GM10847 (cell line): Measurements from ENCODE around the gene GRIP2.

Source experiments
- POLR2A ChIP-seq: IDR thresholded peaks from 2 replicates; pipeline ENCODE4 v1.6.1; 2011; ENCODE audit not compliant: insufficient read length; ENCODE audit errors: extremely low read depth

GRIP2 gene

DNA sequence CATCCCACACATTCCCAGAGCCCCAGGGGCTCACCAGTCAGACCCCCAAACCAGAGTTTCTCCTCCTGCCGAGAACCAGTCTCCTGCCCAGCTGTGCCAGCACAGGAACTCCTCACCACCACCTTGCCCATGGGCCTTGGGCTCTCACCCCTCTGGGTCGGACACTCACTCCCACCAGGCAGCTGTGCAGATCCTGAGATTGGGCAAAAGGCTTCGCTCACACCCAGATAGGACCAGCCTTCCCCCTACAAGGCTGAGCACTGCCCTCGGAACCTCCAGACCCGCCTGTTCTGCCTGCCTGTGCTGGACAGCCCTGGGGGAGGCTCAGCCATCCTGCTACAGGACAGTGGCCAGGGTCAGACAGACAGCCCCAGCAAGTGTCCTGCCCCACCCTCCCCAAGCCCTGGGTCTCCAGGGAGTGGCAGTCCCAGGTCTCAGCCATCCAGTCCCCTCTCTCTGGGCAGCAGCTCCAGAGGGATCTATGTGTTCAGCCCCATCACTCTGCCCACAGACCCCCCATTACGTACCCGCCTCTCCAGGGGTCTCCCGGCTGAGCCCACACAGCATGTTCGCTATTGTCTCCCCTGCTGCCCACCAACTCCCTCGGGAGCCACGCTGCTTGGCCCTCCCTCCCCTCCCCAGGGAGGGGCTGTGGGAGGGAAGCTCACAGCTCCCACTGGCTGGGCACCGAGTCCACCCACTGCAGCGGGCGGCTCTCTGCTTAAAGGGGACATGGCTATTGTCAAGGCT is at the start of gene GRIP2:
Gene GRIP2, minus strand, starts transcription at position 601 of the 750 bp plus-strand sequence. Its CDS starts 34 bp downstream, at position 567.
- TF ChIP-seq POLR2A: no peak

DNA sequence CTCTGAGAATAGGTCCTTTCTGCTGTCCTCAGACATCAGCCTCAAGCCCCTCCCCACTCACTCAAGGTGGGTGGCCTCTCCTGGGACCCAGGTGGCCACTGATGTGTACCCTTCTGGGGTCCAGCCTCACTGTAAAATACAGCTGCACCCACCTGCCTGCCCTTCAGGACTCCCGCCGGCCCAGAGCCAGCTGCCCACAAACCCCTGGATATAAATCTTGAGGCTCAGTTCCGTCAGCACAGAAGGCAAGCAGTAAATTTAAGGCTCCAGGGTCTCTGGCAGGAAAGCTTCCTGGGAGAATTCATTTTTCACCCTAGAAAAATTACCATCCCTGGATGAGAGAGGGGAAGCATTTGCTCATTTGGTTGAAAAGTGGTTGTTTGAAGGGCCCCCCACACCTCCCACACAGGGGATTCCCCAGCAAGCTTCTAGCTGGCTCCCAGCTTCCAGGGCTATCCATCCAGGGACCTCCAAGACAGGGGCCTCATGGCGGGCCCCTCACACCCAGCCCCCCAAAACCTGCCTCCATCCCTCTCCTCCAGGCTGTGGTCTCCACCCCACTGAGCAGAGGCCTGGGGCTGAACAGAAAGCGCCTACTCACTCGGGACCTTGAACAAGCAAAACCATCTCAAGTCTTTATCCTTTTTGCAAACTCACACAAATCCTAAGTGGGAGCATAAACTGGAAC is 48.4 kb upstream of the GRIP2 start:
- TF ChIP-seq POLR2A: no peak

DNA sequence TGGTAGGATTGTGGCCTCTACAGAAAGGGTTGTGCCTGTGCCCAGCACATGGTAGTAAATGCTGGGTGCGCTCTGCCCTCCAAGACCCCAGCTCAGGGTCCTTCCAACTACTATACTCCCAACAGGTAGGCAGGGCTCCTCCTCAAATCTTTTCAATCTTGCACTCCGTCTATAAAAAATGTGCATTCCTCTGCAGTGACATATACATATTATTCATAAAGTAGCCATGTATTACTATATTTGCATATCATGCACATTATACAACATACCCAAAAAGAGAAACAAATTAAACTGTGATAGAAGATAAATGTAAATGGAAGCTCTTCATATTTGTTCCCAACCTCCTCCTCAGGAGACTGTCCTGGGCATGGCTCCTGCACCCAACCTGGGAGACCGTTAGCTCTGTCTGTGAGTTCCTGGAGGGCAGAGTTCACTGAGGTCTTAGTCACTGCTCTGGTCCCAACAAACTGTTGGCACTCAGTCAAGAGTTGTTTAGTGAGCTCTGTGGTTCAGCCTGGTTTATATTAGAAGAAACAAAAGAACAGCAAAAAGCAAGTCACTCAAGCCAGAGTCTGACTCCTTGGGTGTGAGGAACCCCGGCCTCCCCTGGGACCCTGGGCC is 47.7 kb upstream of the GRIP2 start:
- TF ChIP-seq POLR2A: no peak

DNA sequence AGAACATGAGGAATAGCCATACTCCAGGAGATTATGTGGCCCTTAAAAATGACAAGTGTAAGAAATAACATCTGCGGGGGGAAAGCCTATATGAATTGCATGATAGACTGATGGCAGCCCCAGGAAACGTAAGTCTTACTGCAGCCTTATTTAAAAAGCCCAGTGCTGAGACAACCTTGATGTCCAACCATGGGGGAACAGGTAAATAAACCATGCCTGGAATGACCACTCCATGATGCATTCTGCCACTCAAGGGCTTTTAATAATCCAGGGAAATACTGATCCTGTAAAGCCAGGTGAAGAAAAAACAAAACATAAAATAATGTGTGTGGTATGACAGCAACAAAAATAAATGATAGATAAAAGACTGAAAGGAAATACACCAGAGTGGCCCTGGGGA is 46.5 kb upstream of the GRIP2 start:
- TF ChIP-seq POLR2A: no peak

DNA sequence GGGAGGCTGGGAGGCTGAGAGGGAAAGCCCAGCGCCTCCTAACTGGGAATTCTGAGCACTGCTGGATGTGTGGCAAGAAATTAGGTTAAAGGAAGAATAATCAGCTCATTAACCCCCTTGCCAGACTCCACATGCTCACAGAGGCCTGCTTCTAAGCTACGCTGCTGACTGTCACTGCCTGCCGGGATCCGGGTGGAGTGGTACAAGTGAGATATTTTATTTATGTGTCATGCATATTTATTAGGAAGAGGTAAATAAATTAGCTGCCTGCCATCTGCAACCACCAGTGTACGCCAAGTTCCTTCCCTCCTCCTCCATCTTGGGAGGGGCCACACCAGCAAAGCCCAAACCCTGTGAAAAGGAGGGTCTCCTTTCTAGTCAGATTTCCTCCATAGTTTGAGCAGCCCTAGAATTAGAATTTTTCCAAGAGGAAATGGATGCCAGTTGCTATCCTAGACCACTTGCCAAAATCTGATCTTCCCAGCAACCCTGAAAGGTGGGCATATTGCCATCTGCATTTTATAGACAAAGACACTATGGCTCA is 43.5 kb upstream of the GRIP2 start:
- TF ChIP-seq POLR2A: no peak

DNA sequence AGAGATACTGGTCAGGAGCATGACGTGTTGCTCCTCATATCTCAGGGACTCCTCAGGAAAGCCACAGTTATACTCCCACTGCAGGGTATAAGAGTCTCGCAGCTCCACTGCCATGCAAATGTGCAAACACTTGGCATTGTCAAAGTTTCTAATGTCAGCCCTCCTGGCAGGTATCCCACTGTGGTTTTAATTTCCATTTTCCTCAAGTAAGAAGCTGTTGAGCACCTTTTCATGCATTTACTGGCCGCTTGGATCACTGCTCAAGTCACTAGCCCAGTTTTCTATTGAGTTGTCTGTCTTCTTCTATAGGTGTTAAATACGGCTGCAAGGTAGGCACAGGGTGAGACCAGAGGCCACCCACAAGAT is 41.9 kb upstream of the GRIP2 start:
- no peak for TF ChIP-seq POLR2A

GRCh38 chr3:14581334-14582044 is 41.3 kb upstream of the GRIP2 start:
- no peak for TF ChIP-seq POLR2A

DNA sequence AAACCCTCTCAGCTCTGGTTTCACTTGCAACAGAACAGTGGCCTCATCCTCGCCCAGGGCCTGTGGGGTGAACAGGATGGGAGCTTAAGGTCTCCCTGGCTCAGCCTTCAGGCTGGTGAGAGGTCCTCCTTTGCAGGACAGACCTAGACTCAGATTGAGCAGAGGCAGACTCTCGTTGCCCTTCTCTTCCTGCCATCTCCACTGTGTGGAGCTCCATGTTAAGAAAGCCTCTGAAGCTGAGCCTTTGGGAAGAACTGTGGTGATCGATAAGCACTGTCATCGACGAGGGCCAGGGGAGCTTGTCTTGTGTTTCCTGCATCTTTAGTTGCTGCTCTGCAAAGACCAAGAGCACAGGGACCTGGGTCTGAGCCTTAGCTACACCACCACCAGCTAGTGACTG is 37.8 kb upstream of the GRIP2 start:
- no peak for TF ChIP-seq POLR2A

DNA sequence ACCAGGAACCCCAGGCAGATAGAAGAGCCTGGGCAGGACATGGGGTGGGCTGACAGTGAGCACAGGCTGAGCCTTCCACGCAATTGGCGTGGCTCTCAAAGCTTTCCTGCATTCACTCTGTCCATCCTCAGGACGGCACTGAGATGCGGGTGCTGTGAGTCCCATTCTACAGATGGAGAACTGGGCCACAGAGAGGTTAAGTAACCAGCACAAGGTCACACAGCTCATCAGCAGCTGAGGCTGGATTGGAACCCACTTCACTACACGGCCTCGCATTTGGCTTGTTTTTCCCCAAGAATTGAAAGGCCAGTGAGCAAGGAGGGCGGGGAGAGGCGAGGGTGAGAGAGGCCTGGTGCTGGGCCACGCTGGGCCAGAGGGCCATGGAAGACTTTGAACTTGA is 36.0 kb upstream of the GRIP2 start:
- no peak for TF ChIP-seq POLR2A

GRCh38 chr3:14574183-14574582 is 34.0 kb upstream of the GRIP2 start:
- TF ChIP-seq POLR2A: no peak

GRCh38 chr3:14573706-14574105 is 33.6 kb upstream of the GRIP2 start:
- TF ChIP-seq POLR2A: no peak

DNA sequence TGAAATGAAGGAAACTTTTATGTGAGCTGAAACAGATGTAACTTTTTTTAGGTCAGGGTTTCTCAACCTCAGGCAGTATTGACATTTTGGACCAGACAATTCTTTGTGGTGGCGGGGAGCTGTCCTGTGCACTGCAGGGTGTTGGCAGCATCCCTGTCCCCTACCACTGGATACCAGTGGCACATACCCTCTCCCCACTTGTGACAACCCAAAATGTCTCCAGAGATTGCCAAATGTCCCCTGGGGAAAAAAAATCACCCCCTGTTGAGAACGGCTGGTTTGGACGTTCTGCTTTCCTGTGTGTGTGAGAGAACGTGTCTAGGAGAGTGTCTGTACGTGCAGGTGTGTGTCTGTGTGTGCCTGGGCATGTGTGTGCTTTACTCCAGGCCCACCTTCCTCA is 30.7 kb upstream of the GRIP2 start:
- no peak for TF ChIP-seq POLR2A

GRCh38 chr3:14570089-14570488 is 29.9 kb upstream of the GRIP2 start:
- TF ChIP-seq POLR2A: no peak

DNA sequence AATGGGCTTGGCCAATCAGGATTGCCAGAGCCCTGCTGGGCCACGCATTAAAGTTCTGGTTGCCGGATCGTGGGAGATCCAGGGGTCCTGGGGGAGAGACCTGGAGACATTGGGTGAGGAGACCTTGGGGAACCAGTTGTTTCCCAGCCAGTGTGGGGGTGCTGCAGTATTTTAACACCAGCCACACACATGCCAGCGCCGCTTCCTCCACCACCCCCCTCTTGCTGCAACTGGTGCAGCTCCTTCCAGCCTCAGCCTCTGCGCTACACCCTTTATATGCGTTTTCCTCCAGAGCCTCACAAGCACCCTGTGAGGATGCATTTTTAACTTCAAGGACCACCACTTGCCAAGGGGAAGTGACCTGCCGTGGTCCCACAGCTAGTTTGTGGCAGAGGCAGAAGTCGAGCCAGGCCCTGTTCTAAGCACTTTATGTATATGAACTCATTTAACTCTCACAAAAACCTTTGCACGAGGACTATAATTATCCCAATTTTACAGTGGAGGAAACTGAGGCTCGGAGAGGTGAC is 29.4 kb upstream of the GRIP2 start:
- TF ChIP-seq POLR2A: no peak

GRCh38 chr3:14568269-14568668 is 28.1 kb upstream of the GRIP2 start:
- TF ChIP-seq POLR2A: no peak
